Endodermal cell (in vitro differentiated cells): ENCODE measurements around the gene CPN2. TPM values are rescaled to one million over a fixed set of nuclear protein-coding genes. Genes with fewer than 3 reads are reported as not detected.

ENCODE experiments used
- DNase-seq: peaks from one replicate; pipeline ENCODE4 v3.0.0-alpha.2; 2017
- H3K27ac ChIP-seq: 2 replicates; pipeline ENCODE4 v1.5.1; 2013; ENCODE audit warnings: mild to moderate bottlenecking, low read depth, low read length, moderate library complexity
- H3K27me3 ChIP-seq: 2 replicates; pipeline ENCODE4 v1.6.1; 2013; ENCODE audit warnings: mild to moderate bottlenecking, low read length, moderate library complexity; ENCODE audit not compliant: insufficient read depth, control insufficient read depth, poor library complexity, severe bottlenecking
- H3K36me3 ChIP-seq: 2 replicates; pipeline ENCODE4 v1.7.0; 2013; ENCODE audit warnings: mild to moderate bottlenecking, low read length, moderate library complexity; ENCODE audit not compliant: control insufficient read depth, insufficient read depth
- H3K4me1 ChIP-seq: one replicate; pipeline ENCODE4 v1.7.0; 2013; ENCODE audit warnings: low read length; ENCODE audit not compliant: control insufficient read depth, insufficient read depth
- H3K4me3 ChIP-seq: 2 replicates; pipeline ENCODE4 v1.5.1; 2013; ENCODE audit warnings: mild to moderate bottlenecking, low read length, moderate library complexity
- H3K9ac ChIP-seq: 2 replicates; pipeline ENCODE4 v1.6.1; 2013; ENCODE audit warnings: mild to moderate bottlenecking, low read length, moderate library complexity; ENCODE audit not compliant: poor library complexity, severe bottlenecking; ENCODE audit errors: extremely low read depth
- H3K9me3 ChIP-seq: 2 replicates; pipeline ENCODE4 v1.6.1; 2013; ENCODE audit warnings: mild to moderate bottlenecking, low read length, moderate library complexity; ENCODE audit not compliant: control insufficient read depth
- H3K27ac Mint-ChIP-seq: 2 replicates; pipeline ENCODE4 v1.8.0; 2020; ENCODE audit warnings: mixed read lengths
- H3K27me3 Mint-ChIP-seq: 2 replicates; pipeline ENCODE4 v1.8.0; 2021; ENCODE audit warnings: mild to moderate bottlenecking, mixed read lengths; ENCODE audit not compliant: insufficient read depth
- H3K36me3 Mint-ChIP-seq: 2 replicates; pipeline ENCODE4 v1.8.0; 2020; ENCODE audit warnings: low read depth, mixed read lengths
- H3K4me1 Mint-ChIP-seq: 2 replicates; pipeline ENCODE4 v1.8.0; 2020; ENCODE audit warnings: mixed read lengths
- H3K4me3 Mint-ChIP-seq: 2 replicates; pipeline ENCODE4 v1.8.0; 2020; ENCODE audit warnings: mild to moderate bottlenecking, moderate library complexity, mixed read lengths
- H3K9me3 Mint-ChIP-seq: 2 replicates; pipeline ENCODE4 v1.8.0; 2020; ENCODE audit warnings: mild to moderate bottlenecking, mixed read lengths
- WGBS, 2 experiments: methylation state at CpG; one replicate each; pipeline versions ENCODE4 v1.1.5 to v1.1.7; 2013; ENCODE audit warnings: missing lambda C conversion rate in 2 of 2, mixed read lengths in 1 of 2; ENCODE audit not compliant: insufficient coverage in 1 of 2, insufficient read length in 1 of 2; 5-methylcytosine and 5-hydroxymethylcytosine counted together
- total RNA-seq, 2 donors: library from RNA; stranded (reverse); fragmentation: NEBNext Ultra II Directional in 1 of 2; extraction: Animal tissue kit (Norgen Biotek cat#: 25700) in 1 of 2; gene quantifications; 2 replicates in 1 of 2; 3 replicates in 1 of 2; pipeline ENCODE4 v1.2.1, GENCODE V29; 2021
- TF ChIP-seq, protein P1 (sequence below): fragments of 200-600 bp; sonication (generic); conservative IDR thresholded peaks from 2 replicates; pipeline ENCODE4 v1.5.0; 2021; ENCODE audit warnings: antibody characterized with exemption, mild to moderate bottlenecking

Gene CPN2
- total RNA-seq, 2 donors from 2014 or later: 0.22 TPM; not detected in 1

DNA sequence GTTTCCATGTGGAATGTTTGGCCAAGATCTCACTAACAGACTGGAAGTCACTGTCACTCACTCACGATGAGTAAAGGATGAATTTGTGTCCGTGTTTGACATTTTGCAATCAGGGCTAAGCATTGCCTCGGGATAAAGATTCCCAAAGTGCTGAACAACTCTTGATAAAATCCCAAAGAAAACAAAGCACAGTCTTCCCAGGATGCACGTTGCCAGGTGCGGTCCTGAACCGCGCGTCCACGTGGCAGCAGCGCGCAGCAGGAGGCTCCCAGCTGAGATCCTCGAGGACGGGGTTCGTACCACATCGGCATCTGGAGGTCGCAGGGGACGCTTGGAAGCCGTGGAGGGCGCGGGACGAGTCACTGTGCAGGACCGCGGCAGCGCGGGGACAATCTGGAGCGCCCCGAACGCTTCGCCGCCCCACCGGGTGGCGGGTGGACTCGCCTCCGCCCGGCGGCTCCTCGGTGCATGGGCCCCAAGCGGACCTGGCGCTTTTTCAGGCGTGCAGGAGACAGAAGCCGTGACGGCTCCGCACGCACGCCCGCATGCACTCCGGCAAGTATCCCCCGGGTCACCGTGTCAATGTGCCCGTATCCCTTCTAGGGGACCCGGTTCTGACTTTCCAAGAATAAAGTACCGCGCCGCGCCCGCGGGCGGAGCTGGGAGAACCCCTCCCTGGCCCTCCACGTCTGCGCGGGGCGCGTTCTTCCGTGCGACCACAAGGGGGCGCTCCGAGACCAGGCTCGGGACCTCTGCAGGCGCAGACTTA lies 17.7 kb downstream of the CPN2 start:
- H3K27ac Mint-ChIP-seq: no peak overlapping the region
- Histone ChIP-seq H3K9ac (peak overlapping the region; percentile 36), H3K4me3 (peak overlapping the region; percentile 79), H3K36me3 (no peaks in the 10 kb centered on the region), H3K9me3 (no peaks in the 10 kb centered on the region), H3K4me1 (peaks cover 17% of the 10 kb centered on the region), H3K27me3 (peaks cover 21% of the 10 kb centered on the region), H3K27ac (no peak overlapping the region)
- H3K27me3 Mint-ChIP-seq: peaks cover 33% of the 10 kb centered on the region
- H3K4me3 Mint-ChIP-seq: peak overlapping the region; percentile 48
- 6 to 16% methylated on average over 17 to 69 of the region's 69 CpGs for WGBS, 2 experiments
- H3K4me1 Mint-ChIP-seq: peaks cover 17% of the 10 kb centered on the region
- TF ChIP-seq, protein P1, sequence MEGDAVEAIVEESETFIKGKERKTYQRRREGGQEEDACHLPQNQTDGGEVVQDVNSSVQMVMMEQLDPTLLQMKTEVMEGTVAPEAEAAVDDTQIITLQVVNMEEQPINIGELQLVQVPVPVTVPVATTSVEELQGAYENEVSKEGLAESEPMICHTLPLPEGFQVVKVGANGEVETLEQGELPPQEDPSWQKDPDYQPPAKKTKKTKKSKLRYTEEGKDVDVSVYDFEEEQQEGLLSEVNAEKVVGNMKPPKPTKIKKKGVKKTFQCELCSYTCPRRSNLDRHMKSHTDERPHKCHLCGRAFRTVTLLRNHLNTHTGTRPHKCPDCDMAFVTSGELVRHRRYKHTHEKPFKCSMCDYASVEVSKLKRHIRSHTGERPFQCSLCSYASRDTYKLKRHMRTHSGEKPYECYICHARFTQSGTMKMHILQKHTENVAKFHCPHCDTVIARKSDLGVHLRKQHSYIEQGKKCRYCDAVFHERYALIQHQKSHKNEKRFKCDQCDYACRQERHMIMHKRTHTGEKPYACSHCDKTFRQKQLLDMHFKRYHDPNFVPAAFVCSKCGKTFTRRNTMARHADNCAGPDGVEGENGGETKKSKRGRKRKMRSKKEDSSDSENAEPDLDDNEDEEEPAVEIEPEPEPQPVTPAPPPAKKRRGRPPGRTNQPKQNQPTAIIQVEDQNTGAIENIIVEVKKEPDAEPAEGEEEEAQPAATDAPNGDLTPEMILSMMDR: peak; percentile 100
- DNase-seq: peak; percentile 97
- H3K9me3 Mint-ChIP-seq: no peaks in the 10 kb centered on the region
- no peaks in the 10 kb centered on the region for H3K36me3 Mint-ChIP-seq

DNA sequence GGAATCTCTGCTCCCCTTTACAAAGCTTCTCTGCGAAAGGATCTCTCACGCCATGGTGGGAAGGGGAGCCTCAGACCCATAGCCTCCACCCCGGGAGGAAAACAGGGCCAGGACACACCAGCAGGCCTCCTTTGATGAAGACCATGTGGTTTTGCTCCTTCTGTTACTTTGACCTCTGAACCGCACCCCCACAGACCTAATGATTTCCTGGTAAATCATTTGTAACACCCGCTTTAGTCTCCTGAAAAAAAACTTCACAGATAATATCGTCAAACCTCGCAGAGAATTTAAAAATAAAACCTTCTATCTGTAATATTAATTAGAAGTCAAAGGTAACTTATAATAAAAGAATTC lies 18.3 kb downstream of the CPN2 start:
- WGBS, 2 experiments: 84 to 92% methylated on average over 3 to 6 of the region's 7 CpGs
- H3K4me3 Mint-ChIP-seq: peak overlapping the region; percentile 48
- no peaks in the 10 kb centered on the region for H3K9me3 Mint-ChIP-seq
- no peak overlapping the region for H3K4me3 ChIP-seq
- no peak overlapping the region for H3K27ac Mint-ChIP-seq
- H3K36me3 ChIP-seq: no peaks in the 10 kb centered on the region
- H3K36me3 Mint-ChIP-seq: no peaks in the 10 kb centered on the region
- no peak overlapping the region for H3K9ac ChIP-seq
- peaks cover 21% of the 10 kb centered on the region for H3K27me3 ChIP-seq
- DNase-seq: no peak
- peaks cover 12% of the 10 kb centered on the region for H3K4me1 ChIP-seq
- no peak overlapping the region for H3K27ac ChIP-seq
- peaks cover 13% of the 10 kb centered on the region for H3K4me1 Mint-ChIP-seq
- TF ChIP-seq, protein P1: no peak
- no peaks in the 10 kb centered on the region for H3K9me3 ChIP-seq
- peaks cover 33% of the 10 kb centered on the region for H3K27me3 Mint-ChIP-seq

DNA sequence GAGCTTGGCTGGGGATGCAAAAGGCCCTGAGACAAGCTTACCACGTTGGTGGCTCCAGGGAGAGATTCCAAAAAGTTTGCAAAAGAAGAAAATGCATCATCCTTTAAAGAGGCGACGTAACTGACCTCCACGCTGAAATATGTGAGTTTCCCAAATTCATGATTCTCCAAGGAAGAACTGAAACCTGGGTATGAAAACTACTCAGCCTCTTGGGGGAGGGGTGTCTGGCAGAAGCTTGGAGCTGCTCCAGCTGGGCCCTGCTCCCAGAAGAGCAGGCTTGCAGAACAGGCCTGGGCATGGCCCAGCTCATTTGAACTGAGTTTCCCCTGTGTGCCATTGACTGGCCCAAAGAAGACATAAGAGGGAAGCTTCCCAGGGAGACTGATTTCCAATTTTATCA lies 20.5 kb downstream of the CPN2 start:
- Mint-ChIP-seq H3K27me3 (peaks cover 33% of the 10 kb centered on the region), H3K27ac (no peak overlapping the region), H3K4me1 (peaks cover 4% of the 10 kb centered on the region), H3K9me3 (no peaks in the 10 kb centered on the region), H3K4me3 (no peak overlapping the region), H3K36me3 (no peaks in the 10 kb centered on the region)
- 50 to 77% methylated on average over 1 to 4 of the region's 4 CpGs for whole genome bisulfite sequencing, 2 experiments
- Histone ChIP-seq H3K4me3 (no peak overlapping the region), H3K27me3 (peaks cover 21% of the 10 kb centered on the region), H3K27ac (no peak overlapping the region), H3K4me1 (peaks cover 7% of the 10 kb centered on the region), H3K36me3 (no peaks in the 10 kb centered on the region), H3K9ac (no peak overlapping the region), H3K9me3 (no peaks in the 10 kb centered on the region)
- TF ChIP-seq, protein P1: no peak
- DNase-seq: no peak
